HepG2 (cell line): ENCODE results near the gene RAPGEF6. TPM values are rescaled to one million over a fixed set of nuclear protein-coding genes. Genes with fewer than 3 reads are reported as not detected.
A peak's percentile ranks its signal among the peaks of the same experiment; 100 is the strongest.

Experiments used
- ATM ChIP-seq: fragments of 450-650 bp; IDR thresholded peaks from 2 replicates; pipeline ENCODE4 v1.7.1; 2017; ENCODE audit warnings: mild to moderate bottlenecking, borderline replicate concordance
- CTCF ChIP-seq: sonication (generic); formaldehyde crosslinking; IDR thresholded peaks from 2 replicates; pipeline ENCODE4 v1.5.0; 2020; ENCODE audit warnings: mild to moderate bottlenecking, missing genetic modification reagents, moderate library complexity
- DNMT3B ChIP-seq: conservative IDR thresholded peaks from 2 replicates; pipeline ENCODE4 v1.6.1; 2016; ENCODE audit warnings: missing biosample characterization, control low read depth
- LCORL ChIP-seq, 2 experiments: fragments of 450-650 bp in 1 of 2; sonication (generic) in 1 of 2; formaldehyde crosslinking in 1 of 2; IDR thresholded peaks; 2 replicates each; pipeline versions ENCODE4 v1.5.0 to v1.6.1; 2017 to 2020; ENCODE audit warnings: antibody characterized with exemption in 1 of 2, missing genetic modification reagents in 1 of 2
- MYPOP ChIP-seq: sonication (generic); formaldehyde crosslinking; IDR thresholded peaks from 2 replicates; pipeline ENCODE4 v1.8.1; 2023; ENCODE audit warnings: mild to moderate bottlenecking, moderate library complexity, missing genetic modification reagents
- POLR2G ChIP-seq: fragments of 200-400 bp; formaldehyde crosslinking; IDR thresholded peaks from 2 replicates; pipeline ENCODE4 v1.6.1; 2018; ENCODE audit warnings: mild to moderate bottlenecking, low read depth, low read length, moderate library complexity
- RXRB ChIP-seq: IDR thresholded peaks from 2 replicates; pipeline ENCODE4 v1.6.1; 2016; ENCODE audit warnings: borderline replicate concordance, missing genetic modification reagents, missing compliant biosample characterization
- SALL1 ChIP-seq: sonication (generic); formaldehyde crosslinking; IDR thresholded peaks from 2 replicates; pipeline ENCODE4 v1.8.0; 2022; ENCODE audit warnings: mild to moderate bottlenecking, missing genetic modification reagents
- TBX2 ChIP-seq: sonication (generic); formaldehyde crosslinking; IDR thresholded peaks from 2 replicates; pipeline ENCODE4 v1.5.0; 2020; ENCODE audit warnings: missing genetic modification reagents, mild to moderate bottlenecking, borderline replicate concordance
- ZNF101 ChIP-seq: sonication (generic); formaldehyde crosslinking; IDR thresholded peaks from 2 replicates; pipeline ENCODE4 v1.4.0; 2020; ENCODE audit warnings: mild to moderate bottlenecking, low read depth, missing genetic modification reagents, borderline replicate concordance
- ZNF747 ChIP-seq: sonication (generic); formaldehyde crosslinking; IDR thresholded peaks from 2 replicates; pipeline ENCODE4 v1.8.1; 2023; ENCODE audit warnings: missing genetic modification reagents, mild to moderate bottlenecking, borderline replicate concordance
- ZNF816 ChIP-seq: sonication (generic); formaldehyde crosslinking; IDR thresholded peaks from 2 replicates; pipeline ENCODE4 v1.8.0; 2022; ENCODE audit warnings: missing genetic modification reagents, mild to moderate bottlenecking, borderline replicate concordance
- polyA plus RNA-seq, 8 experiments: library from polyadenylated mRNA; depleted of rRNA in 3 of 8; stranded (reverse) in 7 of 8; unstranded in 1 of 8; fragments of >200 nt; fragmentation: Illumina TruSeq in 4 of 8; extraction: Trizol in 4 of 8; gene quantifications; 2 replicates each; pipeline versions ENCODE4 v1.2.1 to v1.2.3, GENCODE V29; 2011 to 2016; ENCODE audit warnings: low read depth in 4 of 8, missing spikeins in 1 of 8, mixed read lengths in 1 of 8; ENCODE audit not compliant: insufficient read depth in 1 of 8
- total RNA-seq, 5 experiments: library from RNA; depleted of rRNA; stranded (reverse); fragments of >200 nt; fragmentation: Illumina TruSeq; extraction: Trizol; gene quantifications; 2 replicates each; pipeline ENCODE4 v1.2.3, GENCODE V29; 2016; ENCODE audit warnings: low read depth in 1 of 5

The RAPGEF6 gene
- total and polyA plus RNA-seq, 2 of the 13 experiments (the other 11 are each of a cell fraction or from before 2014, with no cell fraction given) = 7.7 to 24.6 TPM

DNA sequence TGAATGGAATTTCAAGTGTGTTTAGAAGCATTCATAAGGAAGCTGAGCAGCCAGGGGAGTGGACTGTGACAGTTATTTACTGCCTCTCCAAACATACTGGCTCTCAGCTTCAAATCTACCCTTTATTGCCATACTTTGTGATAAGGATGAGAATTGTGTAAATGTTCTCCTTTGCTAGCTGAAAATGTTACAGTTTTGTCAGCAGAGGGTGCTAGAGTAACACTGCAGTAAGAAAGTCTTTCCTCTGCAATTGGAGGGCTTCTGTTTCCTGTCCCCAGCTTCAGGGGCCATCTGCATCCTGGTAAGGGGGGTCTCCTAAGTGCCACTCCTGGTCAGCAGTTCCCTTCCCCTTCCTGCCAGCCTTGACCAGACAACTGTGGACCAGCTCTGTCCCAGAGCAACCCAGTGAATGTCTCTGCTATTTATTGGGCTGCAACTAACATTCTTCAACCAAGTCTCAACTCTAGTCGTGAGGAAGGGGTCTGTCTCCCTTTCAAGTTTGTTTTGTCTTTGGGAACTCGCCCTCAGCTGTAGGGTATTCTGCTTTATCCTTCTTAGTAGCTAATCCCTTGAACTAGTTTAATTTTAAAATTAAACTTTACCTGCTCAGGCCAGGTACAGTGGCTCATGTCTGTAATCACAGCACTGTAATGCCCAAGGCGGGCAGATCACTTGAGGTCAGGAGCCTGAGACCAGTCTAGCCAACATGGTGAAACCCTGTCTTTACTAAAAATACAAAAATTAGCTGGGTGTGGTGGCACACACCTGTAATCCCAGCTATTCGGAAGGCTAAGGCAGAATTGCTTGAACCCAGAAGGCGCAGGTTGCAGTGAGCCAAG lies 45.3 kb downstream of the RAPGEF6 start (continued):
- no peak for TF ChIP-seq LCORL (IDR thresholded peaks at IDR 0.05)
- no peak for TF ChIP-seq LCORL (CRISPR knock-in tag; IDR thresholded peaks at IDR 0.05)
- TF ChIP-seq SALL1 (CRISPR knock-in tag) = peak; percentile 27; the same call in 1 of the 2 replicates
- TF ChIP-seq MYPOP (CRISPR knock-in tag) = peak; percentile 26; the same call in 1 of the 2 replicates
- TF ChIP-seq DNMT3B (CRISPR knock-in tag) = peak; percentile 60; the same call in 1 of the 2 replicates
- no peak for TF ChIP-seq ZNF816 (CRISPR knock-in tag)
- no peak for TF ChIP-seq POLR2G
- 0 out of 2 replicates have a peak, but pooled peaks have one; percentile 21 for TF ChIP-seq TBX2 (CRISPR knock-in tag)
- no peak for TF ChIP-seq ATM
- no peak for TF ChIP-seq ZNF747 (CRISPR knock-in tag)
- TF ChIP-seq RXRB (CRISPR knock-in tag) = peak; percentile 17; the same call in 1 of the 2 replicates
- TF ChIP-seq CTCF (CRISPR knock-in tag) = peak; percentile 87
- TF ChIP-seq ZNF101 (CRISPR knock-in tag) = no peak
